ENCODE results near the gene RPL27A.
A peak's percentile ranks its signal among the peaks of the same experiment; 100 is the strongest.

The RPL27A gene

DNA sequence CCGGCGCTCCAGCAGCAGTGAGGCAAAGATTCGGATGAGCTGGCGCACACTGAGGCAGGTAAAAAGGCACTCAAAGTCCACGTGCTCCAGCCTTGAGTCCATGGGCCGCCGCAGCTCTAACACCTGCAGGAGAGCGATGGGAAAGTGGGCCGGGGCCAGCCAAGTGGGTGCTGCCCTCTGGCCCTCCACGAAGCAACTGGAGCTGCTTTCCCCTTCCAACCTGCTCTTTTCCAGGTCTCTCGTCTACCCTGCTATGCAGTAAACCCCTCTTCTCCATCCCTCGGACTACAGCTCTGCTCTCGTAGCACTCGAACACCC is 20.0 kb downstream of the RPL27A start:
- H3K9ac ChIP-seq (ENCODE audit: low read depth, low read length): peak overlapping the region; percentile 63; the same call in 1 of the 2 replicates
- no peak overlapping the region for H3K27ac ChIP-seq (ENCODE audit: low read length)
- H3K4me1 ChIP-seq (ENCODE audit: insufficient read depth, low read length): peaks cover 31% of the 10 kb centered on the region
- no peaks in the 10 kb centered on the region for H3K27me3 ChIP-seq (ENCODE audit: insufficient read depth, low read length)
- no peaks in the 10 kb centered on the region for H3K9me3 ChIP-seq (ENCODE audit: insufficient read depth, low read depth, low read length)
- no peak overlapping the region for H3K4me3 ChIP-seq (ENCODE audit: low read length)
- H3K36me3 ChIP-seq (ENCODE audit: insufficient read depth, low read depth, low read length): peaks cover 12% of the 10 kb centered on the region; the same call in 1 of the 2 replicates

GRCh38 chr11:8704136-8704535 is 21.5 kb downstream of the RPL27A start:
- Histone ChIP-seq H3K27ac (ENCODE audit: low read length) (no peak overlapping the region), H3K27me3 (ENCODE audit: insufficient read depth, low read length) (no peaks in the 10 kb centered on the region), H3K4me1 (ENCODE audit: insufficient read depth, low read length) (peaks cover 25% of the 10 kb centered on the region), H3K9me3 (ENCODE audit: insufficient read depth, low read depth, low read length) (no peaks in the 10 kb centered on the region), H3K4me3 (ENCODE audit: low read length) (no peak overlapping the region), H3K9ac (ENCODE audit: low read depth, low read length) (no peak overlapping the region), H3K36me3 (ENCODE audit: insufficient read depth, low read depth, low read length) (peaks cover 8% of the 10 kb centered on the region; the same call in 1 of the 2 replicates)

- H3K27me3 ChIP-seq (ENCODE audit: insufficient read depth, low read length): no peaks in the 10 kb centered on the region
- no peak overlapping the region for H3K4me3 ChIP-seq (ENCODE audit: low read length)
- no peak overlapping the region for H3K9ac ChIP-seq (ENCODE audit: low read depth, low read length)
- no peak overlapping the region for H3K27ac ChIP-seq (ENCODE audit: low read length)
- H3K4me1 ChIP-seq (ENCODE audit: insufficient read depth, low read length): peaks cover 18% of the 10 kb centered on the region
- H3K36me3 ChIP-seq (ENCODE audit: insufficient read depth, low read depth, low read length): peaks cover 3% of the 10 kb centered on the region; the same call in 1 of the 2 replicates
- H3K9me3 ChIP-seq (ENCODE audit: insufficient read depth, low read depth, low read length): no peaks in the 10 kb centered on the region
These were observed 22.6 kb downstream of the RPL27A start for GRCh38 chr11:8705146-8705545.

DNA sequence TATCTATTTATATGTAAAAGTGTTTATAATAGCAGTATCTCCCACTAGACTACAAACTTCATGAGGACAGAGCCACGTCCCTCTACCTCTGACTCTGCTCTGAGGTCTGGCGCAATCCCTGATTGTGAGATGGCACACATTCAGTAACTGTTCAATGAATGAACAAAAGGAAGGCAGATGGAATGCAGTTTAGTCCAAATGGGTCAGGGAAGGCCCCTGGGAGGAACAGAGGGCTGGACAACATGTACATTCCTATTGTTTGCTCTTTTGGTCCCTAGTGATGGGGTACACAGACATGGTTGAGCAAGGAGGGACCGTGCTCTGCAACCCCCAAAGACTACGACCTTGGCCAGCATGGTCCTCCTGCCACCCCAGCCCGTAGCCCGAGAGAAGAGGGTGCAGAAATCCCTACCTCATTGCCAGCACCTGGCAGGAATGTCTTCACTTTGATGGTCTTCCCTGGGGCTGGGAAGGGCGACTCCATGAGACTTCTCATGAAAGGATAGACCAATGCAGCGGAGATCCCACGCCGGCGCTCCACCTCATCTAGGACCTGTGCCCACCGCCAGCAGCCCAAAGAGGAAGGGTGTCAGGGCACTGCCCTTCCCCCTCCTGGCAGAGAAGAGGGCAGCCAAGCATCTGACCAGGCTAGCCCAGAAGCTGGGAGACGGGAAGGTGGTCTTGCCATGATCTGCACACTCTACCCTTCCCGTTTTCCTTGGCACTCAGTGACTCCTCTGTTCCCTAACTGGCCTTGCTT is 24.3 kb downstream of the RPL27A start:
- no peaks in the 10 kb centered on the region for H3K27me3 ChIP-seq (ENCODE audit: insufficient read depth, low read length)
- no peak overlapping the region for H3K9ac ChIP-seq (ENCODE audit: low read depth, low read length)
- peaks cover 8% of the 10 kb centered on the region; the same call in 1 of the 2 replicates for H3K4me1 ChIP-seq (ENCODE audit: insufficient read depth, low read length)
- H3K27ac ChIP-seq (ENCODE audit: low read length): no peak overlapping the region
- no peaks in the 10 kb centered on the region for H3K9me3 ChIP-seq (ENCODE audit: insufficient read depth, low read depth, low read length)
- H3K4me3 ChIP-seq (ENCODE audit: low read length): no peak overlapping the region
- H3K36me3 ChIP-seq (ENCODE audit: insufficient read depth, low read depth, low read length): peaks cover 5% of the 10 kb centered on the region; the same call in 1 of the 2 replicates

DNA sequence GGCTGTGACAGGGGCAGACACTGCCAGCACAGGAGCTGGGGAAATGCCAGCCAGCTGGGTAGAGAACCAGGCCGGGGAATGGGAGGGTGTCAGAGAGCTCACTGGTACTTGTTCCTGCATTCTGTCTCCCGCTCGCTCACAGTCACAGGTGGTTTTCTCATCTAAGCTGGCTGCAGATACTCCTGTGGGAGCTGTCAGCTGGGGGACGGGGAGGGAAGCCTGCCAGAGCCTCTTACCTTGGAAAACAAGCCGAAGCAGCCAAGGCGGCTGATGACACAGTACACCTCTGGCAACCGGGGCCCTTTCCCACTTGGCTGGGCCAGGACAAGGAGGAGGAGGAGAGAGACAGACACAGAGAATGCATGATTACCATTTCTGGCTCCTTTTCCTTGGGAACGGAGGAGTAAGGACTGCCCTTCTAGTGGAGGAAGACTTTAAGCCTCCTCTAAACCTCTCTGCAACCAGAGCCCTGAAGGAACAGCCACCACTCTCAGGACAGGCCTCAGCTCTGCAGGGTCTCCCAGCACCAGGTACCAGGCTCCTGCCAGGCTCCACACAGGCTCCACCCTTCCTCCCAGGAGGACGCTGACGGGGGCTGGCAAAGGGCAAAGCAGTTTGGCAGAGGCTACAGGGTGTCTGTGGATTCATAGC is 25.1 kb downstream of the RPL27A start:
- Histone ChIP-seq H3K9ac (ENCODE audit: low read depth, low read length) (peak overlapping the region; percentile 70; the same call in 1 of the 2 replicates), H3K4me3 (ENCODE audit: low read length) (no peak overlapping the region), H3K4me1 (ENCODE audit: insufficient read depth, low read length) (peaks cover 8% of the 10 kb centered on the region; the same call in 1 of the 2 replicates), H3K9me3 (ENCODE audit: insufficient read depth, low read depth, low read length) (no peaks in the 10 kb centered on the region), H3K36me3 (ENCODE audit: insufficient read depth, low read depth, low read length) (peaks cover 7% of the 10 kb centered on the region; the same call in 1 of the 2 replicates), H3K27me3 (ENCODE audit: insufficient read depth, low read length) (no peaks in the 10 kb centered on the region), H3K27ac (ENCODE audit: low read length) (no peak overlapping the region)

GRCh38 chr11:8709002-8709672 is 26.5 kb downstream of the RPL27A start:
- 0 out of 2 replicates have a peak, but pooled peaks cover 4% of the 10 kb centered on the region for H3K36me3 ChIP-seq (ENCODE audit: insufficient read depth, low read depth, low read length)
- H3K27ac ChIP-seq (ENCODE audit: low read length): peak overlapping the region; percentile 35
- peaks cover 8% of the 10 kb centered on the region; the same call in 1 of the 2 replicates for H3K4me1 ChIP-seq (ENCODE audit: insufficient read depth, low read length)
- no peaks in the 10 kb centered on the region for H3K9me3 ChIP-seq (ENCODE audit: insufficient read depth, low read depth, low read length)
- peak overlapping the region; percentile 70 for H3K9ac ChIP-seq (ENCODE audit: low read depth, low read length)
- no peak overlapping the region for H3K4me3 ChIP-seq (ENCODE audit: low read length)
- H3K27me3 ChIP-seq (ENCODE audit: insufficient read depth, low read length): no peaks in the 10 kb centered on the region

DNA sequence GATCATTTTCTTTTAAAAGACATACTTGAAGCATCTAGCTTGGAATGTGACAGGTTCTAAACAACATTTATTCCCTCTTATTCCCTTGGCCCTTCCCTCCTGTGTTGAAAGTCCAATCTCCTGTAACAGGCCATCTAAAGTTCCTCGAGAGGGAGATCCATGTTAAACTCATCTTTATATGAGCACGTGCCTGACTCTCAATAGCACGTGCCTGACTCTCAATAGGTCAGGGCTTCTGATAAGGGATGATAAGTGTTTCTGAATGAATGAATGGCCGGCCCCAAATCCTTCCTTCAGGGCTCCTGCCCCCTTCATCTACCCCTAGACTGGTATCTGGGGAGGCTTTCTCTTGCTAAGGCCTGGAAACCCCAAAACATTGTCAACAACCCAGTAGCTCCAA is 27.2 kb downstream of the RPL27A start:
- Histone ChIP-seq H3K4me1 (ENCODE audit: insufficient read depth, low read length) (peaks cover 8% of the 10 kb centered on the region; the same call in 1 of the 2 replicates), H3K4me3 (ENCODE audit: low read length) (no peak overlapping the region), H3K36me3 (ENCODE audit: insufficient read depth, low read depth, low read length) (peaks cover 4% of the 10 kb centered on the region; the same call in 1 of the 2 replicates), H3K9ac (ENCODE audit: low read depth, low read length) (peak overlapping the region; percentile 70; the same call in 1 of the 2 replicates), H3K9me3 (ENCODE audit: insufficient read depth, low read depth, low read length) (no peaks in the 10 kb centered on the region), H3K27me3 (ENCODE audit: insufficient read depth, low read length) (no peaks in the 10 kb centered on the region), H3K27ac (ENCODE audit: low read length) (peak overlapping the region; percentile 35)

DNA sequence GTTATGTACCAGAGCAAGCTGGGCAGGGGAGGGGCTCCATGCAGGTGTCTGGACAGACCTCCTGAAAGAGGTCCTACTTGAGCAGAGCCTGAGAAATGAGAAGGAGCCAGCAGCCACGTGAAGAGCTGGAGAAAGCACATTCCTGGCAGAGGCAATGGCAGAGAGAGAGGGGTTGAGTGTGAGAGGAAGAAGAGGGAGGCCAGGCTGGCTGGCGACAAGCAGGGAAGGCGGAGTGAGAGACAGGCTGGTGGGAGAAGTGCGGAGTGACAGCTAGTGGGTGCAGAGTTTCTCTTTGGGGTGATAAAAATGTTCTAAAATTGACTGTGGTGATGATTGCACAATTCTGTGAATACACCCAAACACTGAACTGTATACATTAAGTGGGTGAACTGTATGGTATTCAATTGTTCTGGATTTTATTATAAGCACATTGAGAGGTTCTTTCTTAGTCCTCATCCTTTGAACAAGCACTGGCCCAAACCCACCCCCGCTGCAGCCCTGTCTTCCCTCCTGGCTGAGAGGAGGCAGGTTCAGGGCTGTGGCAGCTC is 29.4 kb downstream of the RPL27A start:
- Histone ChIP-seq H3K4me3 (ENCODE audit: low read length) (no peak overlapping the region), H3K27ac (ENCODE audit: low read length) (no peak overlapping the region), H3K4me1 (ENCODE audit: insufficient read depth, low read length) (peaks cover 8% of the 10 kb centered on the region; the same call in 1 of the 2 replicates), H3K9ac (ENCODE audit: low read depth, low read length) (no peak overlapping the region), H3K27me3 (ENCODE audit: insufficient read depth, low read length) (no peaks in the 10 kb centered on the region), H3K36me3 (ENCODE audit: insufficient read depth, low read depth, low read length) (peaks cover 11% of the 10 kb centered on the region; the same call in 1 of the 2 replicates), H3K9me3 (ENCODE audit: insufficient read depth, low read depth, low read length) (no peaks in the 10 kb centered on the region)

DNA sequence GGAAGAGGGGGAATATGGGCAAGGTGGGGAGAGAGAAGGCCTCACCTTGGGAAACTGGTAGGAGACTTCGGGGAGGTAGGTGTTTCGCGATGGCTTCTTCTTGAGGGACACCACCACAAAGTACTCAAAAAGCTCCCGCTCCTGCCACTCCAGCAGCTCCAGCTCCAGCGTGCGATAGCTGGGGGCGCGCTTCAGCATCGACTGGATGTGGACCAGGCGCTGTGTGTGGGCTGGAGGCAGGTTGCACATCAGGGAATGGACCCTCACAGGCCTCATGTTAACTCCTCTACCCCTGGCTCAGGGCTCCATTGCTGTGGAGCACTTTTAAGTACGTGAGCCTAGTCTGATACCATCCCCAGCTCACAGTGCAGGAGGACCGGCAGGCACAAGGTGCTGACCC is 29.9 kb downstream of the RPL27A start:
- no peak overlapping the region for H3K27ac ChIP-seq (ENCODE audit: low read length)
- peaks cover 16% of the 10 kb centered on the region; the same call in 1 of the 2 replicates for H3K36me3 ChIP-seq (ENCODE audit: insufficient read depth, low read depth, low read length)

GRCh38 chr11:8713760-8714454 is 31.3 kb downstream of the RPL27A start:
- Histone ChIP-seq H3K9ac (ENCODE audit: low read depth, low read length) (no peak overlapping the region), H3K9me3 (ENCODE audit: insufficient read depth, low read depth, low read length) (no peaks in the 10 kb centered on the region), H3K4me3 (ENCODE audit: low read length) (no peak overlapping the region), H3K4me1 (ENCODE audit: insufficient read depth, low read length) (peaks cover 12% of the 10 kb centered on the region), H3K27me3 (ENCODE audit: insufficient read depth, low read length) (no peaks in the 10 kb centered on the region), H3K36me3 (ENCODE audit: insufficient read depth, low read depth, low read length) (peaks cover 18% of the 10 kb centered on the region; the same call in 1 of the 2 replicates), H3K27ac (ENCODE audit: low read length) (no peak overlapping the region)

More for the DNA sequence above, 29.9 kb downstream of the RPL27A start:
- Histone ChIP-seq H3K9ac (ENCODE audit: low read depth, low read length) (no peak overlapping the region), H3K9me3 (ENCODE audit: insufficient read depth, low read depth, low read length) (no peaks in the 10 kb centered on the region), H3K27me3 (ENCODE audit: insufficient read depth, low read length) (no peaks in the 10 kb centered on the region), H3K4me1 (ENCODE audit: insufficient read depth, low read length) (peaks cover 8% of the 10 kb centered on the region; the same call in 1 of the 2 replicates), H3K4me3 (ENCODE audit: low read length) (no peak overlapping the region)

Measured in iPS-20b (cell line).